HCT116 (cell line): ENCODE results near the gene ACTR1A. TPM values are rescaled to one million over a fixed set of nuclear protein-coding genes. Genes with fewer than 3 reads are reported as not detected.

ENCODE experiments used
- ATAC-seq: fragments of 200-7000 bp; cut with Tn5 transposase; 2 replicates; pipeline ENCODE4 v1.9.1; 2020; ENCODE audit warnings: mild to moderate bottlenecking, moderate library complexity
- BruUV-seq: library from RNA; stranded (reverse); fragments of 400-500 nt; replicated peaks from 2 replicates; lab custom pipeline; 2021; lab: Mats Ljungman, UMichigan
- CTCF ChIA-PET: fragments of 300-600 bp; sonication (Branson Sonifier 250); formaldehyde crosslinking; loops from one replicate; lab custom pipeline; 2021; ENCODE audit warnings: antibody characterized with exemption; lab: Charles Lee
- POLR2A ChIA-PET: fragments of 300-600, 350-600 bp; sonication (Branson Sonifier 250); formaldehyde crosslinking; loops from one replicate; lab custom pipeline; 2021; ENCODE audit warnings: antibody characterized with exemption; lab: Charles Lee
- RAD21 ChIA-PET, 2 experiments: fragments of 300-600 bp; sonication (Branson Sonifier 250); formaldehyde crosslinking; loops; one replicate each; lab custom pipeline; 2023; ENCODE audit warnings: low total read pairs in 2 of 2; ENCODE audit not compliant: uncharacterized antibody in 2 of 2, unreplicated experiment in 2 of 2, low non-redundant PET in 1 of 2; lab: Charles Lee
- DNase-seq: peaks from one replicate; pipeline ENCODE4 v3.0.0-alpha.2; 2010; ENCODE audit warnings: low read depth, low spot score
- H2AFZ ChIP-seq: fragments of 200-600 bp; shearing (Covaris generic), sonication (generic); 2 replicates; pipeline ENCODE4 v1.6.1; 2017; ENCODE audit warnings: low read depth, mixed run types, mixed read lengths, antibody characterized with exemption, low read length; ENCODE audit not compliant: poor library complexity, severe bottlenecking
- H3K27ac ChIP-seq: 2 replicates; pipeline ENCODE4 v1.5.1; 2012; ENCODE audit warnings: low read depth, low read length
- H3K27me3 ChIP-seq: fragments of 200-600 bp; sonication (generic); 2 replicates; pipeline ENCODE4 v1.6.1; 2016; ENCODE audit warnings: mixed run types, low read length, mixed read lengths; ENCODE audit not compliant: insufficient read depth
- H3K36me3 ChIP-seq, 2 experiments: fragments of 200-500 bp in 1 of 2; fragments of 200-600 bp in 1 of 2; sonication (Bioruptor generic) in 1 of 2; sonication (generic) in 1 of 2; 2 replicates each; pipeline versions ENCODE4 v1.5.1 to v1.6.1; 2014 to 2016; ENCODE audit warnings: low read length in 2 of 2, inconsistent platforms in 1 of 2, mixed read lengths in 1 of 2, mixed run types in 1 of 2; ENCODE audit not compliant: insufficient read depth in 2 of 2, control insufficient read depth in 1 of 2
- H3K4me1 ChIP-seq, 2 experiments: fragments of 200-600 bp in 1 of 2; sonication (generic) in 1 of 2; 2 replicates each; pipeline versions ENCODE4 v1.5.1 to v1.6.1; 2012 to 2017; ENCODE audit warnings: low read length in 2 of 2, inconsistent platforms in 1 of 2, mild to moderate bottlenecking in 1 of 2, mixed read lengths in 1 of 2, mixed run types in 1 of 2, moderate library complexity in 1 of 2; ENCODE audit not compliant: insufficient read depth in 2 of 2, control insufficient read depth in 1 of 2
- H3K4me2 ChIP-seq: fragments of 200-600 bp; sonication (generic); 2 replicates; pipeline ENCODE4 v1.6.1; 2017; ENCODE audit warnings: mixed run types, low read length, mixed read lengths
- H3K4me3 ChIP-seq, 2 experiments: fragments of 200-600 bp in 1 of 2; sonication (generic) in 1 of 2; replicated peaks in 1 of 2; 2 replicates each; pipeline ENCODE4 v1.5.1; 2011 to 2016; ENCODE audit warnings: low read length in 2 of 2, control low read depth in 1 of 2, low read depth in 1 of 2, mild to moderate bottlenecking in 1 of 2, mixed read lengths in 1 of 2, mixed run types in 1 of 2
- H3K79me2 ChIP-seq: fragments of 200-600 bp; sonication (generic); 2 replicates; pipeline ENCODE4 v1.6.1; 2017; ENCODE audit warnings: mild to moderate bottlenecking, mixed run types, low read length, moderate library complexity, mixed read lengths; ENCODE audit not compliant: insufficient read depth
- H3K9ac ChIP-seq: fragments of 200-600 bp; sonication (generic); 2 replicates; pipeline ENCODE4 v1.6.1; 2016; ENCODE audit warnings: low read length, mixed read lengths
- H3K9me2 ChIP-seq: fragments of 200-600 bp; sonication (generic), shearing (Covaris generic); 2 replicates; pipeline ENCODE4 v1.6.1; 2017; ENCODE audit warnings: mixed run types, mild to moderate bottlenecking, moderate library complexity; ENCODE audit not compliant: insufficient read depth
- H3K9me3 ChIP-seq, 2 experiments: fragments of 200-500 bp in 1 of 2; fragments of 200-600 bp in 1 of 2; sonication (Bioruptor generic) in 1 of 2; sonication (generic) in 1 of 2; 2 replicates each; pipeline ENCODE4 v1.6.1; 2014 to 2017; ENCODE audit warnings: low read length in 2 of 2, mixed read lengths in 2 of 2, inconsistent platforms in 1 of 2, low read depth in 1 of 2, mild to moderate bottlenecking in 1 of 2, mixed run types in 1 of 2, moderate library complexity in 1 of 2; ENCODE audit not compliant: control insufficient read depth in 1 of 2, insufficient read depth in 1 of 2
- H4K20me1 ChIP-seq: fragments of 200-600 bp; sonication (generic), shearing (Covaris generic); 2 replicates; pipeline ENCODE4 v1.6.1; 2017; ENCODE audit warnings: mixed run types, mild to moderate bottlenecking, moderate library complexity; ENCODE audit not compliant: insufficient read depth
- CBX3 ChIP-seq: IDR thresholded peaks from 2 replicates; pipeline ENCODE4 v1.6.1; 2012; ENCODE audit warnings: low read depth
- CTCF ChIP-seq, 3 experiments: fragments of 200-600 bp in 1 of 3; sonication (generic) in 1 of 3; IDR thresholded peaks in 2 of 3; conservative IDR thresholded peaks in 1 of 3; 2 replicates each; pipeline ENCODE4 v1.5.1; 2012 to 2017; ENCODE audit warnings: low read depth in 2 of 3, low read length in 2 of 3, antibody characterized with exemption in 1 of 3, borderline replicate concordance in 1 of 3, control low read depth in 1 of 3, mild to moderate bottlenecking in 1 of 3, mixed read lengths in 1 of 3, mixed run types in 1 of 3, moderate library complexity in 1 of 3; ENCODE audit not compliant: insufficient read depth in 1 of 3
- EZH2 ChIP-seq: fragments of 200-600 bp; sonication (generic); IDR thresholded peaks from 2 replicates; pipeline ENCODE4 v1.6.1; 2017; ENCODE audit warnings: antibody characterized with exemption, mixed run types
- MAX ChIP-seq: IDR thresholded peaks from 2 replicates; pipeline ENCODE4 v1.6.1; 2012
- POLR2A ChIP-seq: IDR thresholded peaks from 2 replicates; pipeline ENCODE4 v1.7.0; 2011; ENCODE audit warnings: borderline replicate concordance; ENCODE audit not compliant: insufficient read depth, insufficient read length; ENCODE audit errors: extremely low read depth
- POLR2AphosphoS5 ChIP-seq: IDR thresholded peaks from 2 replicates; pipeline ENCODE4 v1.6.1; 2011; ENCODE audit warnings: mild to moderate bottlenecking, low read depth, low read length, moderate library complexity
- YY1 ChIP-seq: IDR thresholded peaks from 2 replicates; pipeline ENCODE4 v1.6.1; 2011; ENCODE audit warnings: low read length, low read depth, moderate library complexity, mild to moderate bottlenecking; ENCODE audit not compliant: insufficient replicate concordance; ENCODE audit errors: extremely low read depth
- intact Hi-C: fragments of 100-400 bp; cut with micrococcal nuclease; formaldehyde crosslinking; loops from 2 replicates; pipeline ENCODE4 v1.10.0; 2022
- total RNA-seq: library from RNA; stranded (reverse); gene quantifications from one replicate; pipeline ENCODE4 v1.2.1, GENCODE V29; 2021; ENCODE audit not compliant: unreplicated experiment

ACTR1A gene
- total RNA-seq, 1 experiment from 2014 or later: 94.2 TPM

- ATAC-seq (peak; percentile 72), DNase-seq (peak; percentile 100)
- Histone ChIP-seq H3K4me3 (peak within 1 kb of the TSS; percentile 83 to 89), H3K36me3 (peaks cover 0 to 6% of the 10 kb centered on the region in 2 experiments; a peak in 2 of 4 replicates), H3K4me1 (peaks cover 13 to 27% of the 10 kb centered on the region in 2 experiments), H3K79me2 (peaks cover 54% of the 10 kb centered on the region), H3K27me3 (no peaks in the 10 kb centered on the region), H3K27ac (peak within 1 kb of the TSS; percentile 59), H3K4me2 (peak within 1 kb of the TSS; percentile 84), H4K20me1 (no peaks in the 10 kb centered on the region), H2AFZ (peak within 1 kb of the TSS; percentile 95), H3K9me3 (no peaks in the 10 kb centered on the region), H3K9me2 (no peaks in the 10 kb centered on the region), H3K9ac (peak within 1 kb of the TSS; percentile 75)
- TF ChIP-seq EZH2 (no peak), CTCF (IDR thresholded peaks at IDR 0.05 in 2 of 3, conservative IDR thresholded peaks at IDR 0.05 in 1 of 3; ENCODE audit: borderline replicate concordance in 1 of 3, insufficient read depth in 1 of 3, low read depth in 2 of 3, low read length in 2 of 3) (peak in 2 of 3 experiments; percentile 94 to 99; a peak in 4 of 6 replicates), YY1 (peak; percentile 49), POLR2AphosphoS5 (peak; percentile 99), MAX (no peak), CBX3 (no peak), POLR2A (peak; percentile 53)
- ChIA-PET POLR2A (interaction anchor here (1.0 to 2.3 kb wide), 11 partner anchors 11 to 351 kb away, joined by 3 to 8 read pairs (median 4); partner anchors contain the start of genes CUEDC2, GBF1 and NOLC1), CTCF (interaction anchor here (0.6 to 5.3 kb wide), 32 partner anchors 13 to 414 kb away, joined by 3 to 103 read pairs (median 3); partner anchors contain the start of gene CUEDC2), RAD21 (interaction anchor here (1.0 to 1.3 kb wide), 3 partner anchors 80 kb away, joined by 5 to 10 read pairs (median 8); no protein-coding TSS in a partner anchor)
- no TSS peak for BruUV-seq
- intact Hi-C loops: loop anchor here (1.0 to 5.0 kb wide), 6 partner anchors 80 to 351 kb away; partner anchors contain the start of genes ARL3, NOLC1 and SFXN2
Observed at GRCh38 chr10:102503264-102504178, 1.0 kb upstream of the ACTR1A start, which contains the start of gene SUFU. TSS of gene SUFU (plus strand) at chr10:102503972. CDS start at chr10:102504153, 181 bp downstream.
